Ascending aorta (tissue), 2 donors: ENCODE measurements around the gene ATP2A3. TPM values are rescaled to one million over a fixed set of nuclear protein-coding genes. Genes with fewer than 3 reads are reported as not detected.

Experiments
- DNase-seq, 2 donors: peaks; one replicate each; pipeline ENCODE4 v3.0.0-alpha.2; 2019; ENCODE audit warnings: low spot score in 2 of 2
- H3K27ac ChIP-seq, 2 donors: fragments of 200-600 bp; sonication (generic); one replicate each; pipeline ENCODE4 v1.5.1; 2016 to 2017; ENCODE audit warnings: mild to moderate bottlenecking in 1 of 2
- H3K27me3 ChIP-seq: fragments of 200-600 bp; sonication (generic); one replicate; pipeline ENCODE4 v1.5.1; 2017
- H3K36me3 ChIP-seq, 2 donors: fragments of 200-600 bp; sonication (generic); one replicate each; pipeline ENCODE4 v1.5.1; 2016
- H3K4me1 ChIP-seq, 2 donors: fragments of 200-600 bp; sonication (generic); one replicate each; pipeline ENCODE4 v1.5.1; 2016 to 2017; ENCODE audit warnings: mild to moderate bottlenecking in 1 of 2
- H3K4me3 ChIP-seq, 2 donors: fragments of 200-600 bp; sonication (generic); one replicate each; pipeline ENCODE4 v1.5.1; 2016 to 2017; ENCODE audit warnings: mild to moderate bottlenecking in 1 of 2
- H3K9me3 ChIP-seq, 2 donors: fragments of 200-600 bp; sonication (generic); one replicate each; pipeline ENCODE4 v1.5.1; 2016
- CTCF ChIP-seq, 3 experiments: fragments of 200-600 bp in 2 of 3; fragments of 450-650 bp in 1 of 3; sonication (generic) in 2 of 3; IDR thresholded peaks; one replicate each; pipeline ENCODE4 v1.5.1; 2016 to 2019; ENCODE audit warnings: antibody characterized with exemption in 3 of 3, mild to moderate bottlenecking in 1 of 3, moderate library complexity in 1 of 3
- intact Hi-C: fragments of 100-400 bp; cut with DNase I; formaldehyde crosslinking; loops from one replicate; pipeline ENCODE4 v1.15.1; 2023
- total RNA-seq: library from RNA; depleted of rRNA; stranded (reverse); fragments of >200 nt; gene quantifications from one replicate; pipeline ENCODE4 v1.1.0, GENCODE V29; 2016

Gene ATP2A3
- total RNA-seq, 1 donor from 2014 or later = 27.2 TPM

- no peak overlapping the region for H3K4me3 ChIP-seq
- TF ChIP-seq CTCF (IDR thresholded peaks at IDR 0.05) = no peak
- no peak overlapping the region for H3K27ac ChIP-seq
- no peaks in the 10 kb centered on the region for H3K9me3 ChIP-seq
- intact Hi-C loops = loop anchor here (1.0 to 2.0 kb wide), 3 partner anchors 41 to 141 kb away; no protein-coding TSS in a partner anchor
- DNase-seq = peak in 1 of 2 donors; percentile 63
- peaks cover under 1 to 1% of the 10 kb centered on the region in 2 donors for H3K4me1 ChIP-seq
- peaks cover 33 to 35% of the 10 kb centered on the region in 2 donors for H3K36me3 ChIP-seq
- no peaks in the 10 kb centered on the region for H3K27me3 ChIP-seq
Measured at GRCh38 chr17:4003501-4004421, 39.5 kb upstream of the ATP2A3 start.

GRCh38 chr17:4003131-4003500 lies 38.9 kb upstream of the ATP2A3 start:
- no peaks in the 10 kb centered on the region for H3K27me3 ChIP-seq
- DNase-seq = peak in 1 of 2 donors; percentile 63
- TF ChIP-seq CTCF (IDR thresholded peaks at IDR 0.05) = no peak

GRCh38 chr17:4001048-4001590 lies 36.9 kb upstream of the ATP2A3 start:
- H3K27me3 ChIP-seq = no peaks in the 10 kb centered on the region
- no peaks in the 10 kb centered on the region for H3K4me1 ChIP-seq
- no peak overlapping the region for H3K27ac ChIP-seq
- no peak for TF ChIP-seq CTCF (IDR thresholded peaks at IDR 0.05)
- peaks cover 8 to 10% of the 10 kb centered on the region in 2 donors for H3K36me3 ChIP-seq
- peak in 1 of 2 donors; percentile 33 for DNase-seq
- H3K4me3 ChIP-seq = no peak overlapping the region
- intact Hi-C loops = no loop called here
- no peaks in the 10 kb centered on the region for H3K9me3 ChIP-seq

More at GRCh38 chr17:4003131-4003500, 38.9 kb upstream of the ATP2A3 start:
- H3K4me3 ChIP-seq = no peak overlapping the region
- peaks cover 28 to 30% of the 10 kb centered on the region in 2 donors for H3K36me3 ChIP-seq
- H3K4me1 ChIP-seq = no peaks in the 10 kb centered on the region
- H3K9me3 ChIP-seq = no peaks in the 10 kb centered on the region
- no peak overlapping the region for H3K27ac ChIP-seq
- intact Hi-C loops = loop anchor here (2.0 kb wide), 1 partner anchor 40 kb away; no protein-coding TSS in a partner anchor

GRCh38 chr17:3998436-3998835 lies 34.2 kb upstream of the ATP2A3 start:
- DNase-seq = no peak
- Histone ChIP-seq H3K4me1 (no peaks in the 10 kb centered on the region), H3K4me3 (no peak overlapping the region), H3K27me3 (no peaks in the 10 kb centered on the region), H3K9me3 (no peaks in the 10 kb centered on the region), H3K27ac (no peak overlapping the region), H3K36me3 (no peaks in the 10 kb centered on the region)
- no peak for TF ChIP-seq CTCF (IDR thresholded peaks at IDR 0.05)
- intact Hi-C loops = no loop called here

- Histone ChIP-seq H3K4me1 (peaks cover 0 to 5% of the 10 kb centered on the region in 2 donors), H3K9me3 (no peaks in the 10 kb centered on the region), H3K36me3 (no peaks in the 10 kb centered on the region), H3K4me3 (no peak overlapping the region), H3K27me3 (no peaks in the 10 kb centered on the region), H3K27ac (no peak overlapping the region)
- TF ChIP-seq CTCF (IDR thresholded peaks at IDR 0.05) = no peak
- intact Hi-C loops = no loop called here
- DNase-seq = no peak
Measured at GRCh38 chr17:3995067-3995466, 30.8 kb upstream of the ATP2A3 start.
